K562 (cell line): ENCODE measurements around the gene TBX6. TPM values are rescaled to one million over a fixed set of nuclear protein-coding genes. Genes with fewer than 3 reads are reported as not detected.

Experiments
- ERF ChIP-seq: fragments of 450-650 bp; formaldehyde crosslinking; IDR thresholded peaks from 2 replicates; pipeline ENCODE4 v1.4.0; 2020; ENCODE audit warnings: mild to moderate bottlenecking, mixed read lengths
- EWSR1 ChIP-seq: fragments of 450-650 bp; IDR thresholded peaks from 2 replicates; pipeline ENCODE4 v1.6.1; 2018; ENCODE audit warnings: borderline replicate concordance, mild to moderate bottlenecking, low read depth, moderate library complexity; ENCODE audit not compliant: partially characterized antibody
- GABPA ChIP-seq: fragments of 200-800 bp; sonication (Bioruptor generic); conservative IDR thresholded peaks from 2 replicates; pipeline ENCODE4 v1.6.1; 2016; ENCODE audit warnings: low read depth, missing genetic modification characterization, missing compliant biosample characterization
- GMEB1 ChIP-seq: fragments of 250-450 bp; sonication (Bioruptor Pico); IDR thresholded peaks from 2 replicates; pipeline ENCODE4 v1.4.0; 2020; ENCODE audit warnings: mild to moderate bottlenecking
- GTF2A2 ChIP-seq: IDR thresholded peaks from 2 replicates; pipeline ENCODE4 v1.6.1; 2016; ENCODE audit warnings: mild to moderate bottlenecking, missing genetic modification characterization, missing compliant biosample characterization
- KAT7 ChIP-seq: sonication (generic); formaldehyde crosslinking; IDR thresholded peaks from 2 replicates; pipeline ENCODE4 v1.8.0; 2022; ENCODE audit warnings: missing genetic modification reagents, mild to moderate bottlenecking, borderline replicate concordance
- NRF1 ChIP-seq, 2 experiments: fragments of 450-650 bp; IDR thresholded peaks in 1 of 2; conservative IDR thresholded peaks in 1 of 2; 2 replicates each; pipeline ENCODE4 v1.6.1; 2014; ENCODE audit warnings: mild to moderate bottlenecking in 2 of 2
- POLR2H ChIP-seq: IDR thresholded peaks from 2 replicates; pipeline ENCODE4 v1.6.1; 2016; ENCODE audit warnings: missing genetic modification characterization, low read depth, mild to moderate bottlenecking, control low read depth, missing compliant biosample characterization, moderate library complexity
- RCOR1 ChIP-seq, 2 experiments: IDR thresholded peaks; 2 replicates each; pipeline ENCODE4 v1.6.1; 2012; ENCODE audit warnings: low read depth in 2 of 2, low read length in 2 of 2, borderline replicate concordance in 1 of 2, improper control_type of control experiment in 1 of 2
- SMAD4 ChIP-seq: fragments of 250-450 bp; sonication (Bioruptor Pico); conservative IDR thresholded peaks from 2 replicates; pipeline ENCODE4 v1.8.0; 2021; ENCODE audit warnings: inconsistent platforms, mild to moderate bottlenecking, moderate library complexity
- XRCC3 ChIP-seq: fragments of 450-650 bp; IDR thresholded peaks from 2 replicates; pipeline ENCODE4 v1.6.1; 2017; ENCODE audit warnings: mild to moderate bottlenecking, moderate library complexity
- ZBTB11 ChIP-seq, 3 experiments: fragments of 200-800 bp in 1 of 3; fragments of 250-450 bp in 1 of 3; fragments of 450-650 bp in 1 of 3; sonication (Bioruptor Pico) in 1 of 3; sonication (Bioruptor generic) in 1 of 3; formaldehyde crosslinking in 1 of 3; IDR thresholded peaks; 2 replicates each; pipeline versions ENCODE4 v1.6.1 to v1.8.0; 2016 to 2022; ENCODE audit warnings: mild to moderate bottlenecking in 2 of 3, missing genetic modification characterization in 2 of 3, missing compliant biosample characterization in 1 of 3, moderate library complexity in 1 of 3
- ZEB2 ChIP-seq: fragments of 450-650 bp; IDR thresholded peaks from 2 replicates; pipeline ENCODE4 v1.6.1; 2016
- ZNF134 ChIP-seq: fragments of 250-450 bp; sonication (Bioruptor Pico); conservative IDR thresholded peaks from 2 replicates; pipeline ENCODE4 v1.4.0; 2020
- polyA plus RNA-seq, 8 experiments: library from polyadenylated mRNA; depleted of rRNA in 4 of 8; stranded (reverse) in 5 of 8; unstranded in 3 of 8; fragments of >200 nt; fragmentation: Nextera tagmentation in 2 of 8; fragmentation: Illumina TruSeq in 1 of 8; extraction: Ambion mirVana in 2 of 8; extraction: Trizol in 1 of 8; gene quantifications; 2 replicates each; pipeline versions ENCODE4 v1.2.1 to v1.2.3, GENCODE V29; 2011 to 2014; ENCODE audit warnings: inconsistent platforms in 1 of 8, missing spikeins in 1 of 8
- total RNA-seq, 7 experiments: library from RNA; depleted of rRNA in 6 of 7; stranded (reverse); fragments of >200 nt in 6 of 7; fragmentation: Illumina TruSeq in 2 of 7; extraction: Trizol in 2 of 7; gene quantifications; 2 replicates each; pipeline versions ENCODE4 v1.2.1 to v1.2.3, GENCODE V29; 2011 to 2021; ENCODE audit warnings: low replicate concordance in 1 of 7

Gene TBX6
- total and polyA plus RNA-seq, 9 of the 15 experiments (the other 6 are each of a cell fraction or from before 2014, with no cell fraction given), result 0.07 to 0.58 (median 0.11) TPM; not detected in 2

DNA sequence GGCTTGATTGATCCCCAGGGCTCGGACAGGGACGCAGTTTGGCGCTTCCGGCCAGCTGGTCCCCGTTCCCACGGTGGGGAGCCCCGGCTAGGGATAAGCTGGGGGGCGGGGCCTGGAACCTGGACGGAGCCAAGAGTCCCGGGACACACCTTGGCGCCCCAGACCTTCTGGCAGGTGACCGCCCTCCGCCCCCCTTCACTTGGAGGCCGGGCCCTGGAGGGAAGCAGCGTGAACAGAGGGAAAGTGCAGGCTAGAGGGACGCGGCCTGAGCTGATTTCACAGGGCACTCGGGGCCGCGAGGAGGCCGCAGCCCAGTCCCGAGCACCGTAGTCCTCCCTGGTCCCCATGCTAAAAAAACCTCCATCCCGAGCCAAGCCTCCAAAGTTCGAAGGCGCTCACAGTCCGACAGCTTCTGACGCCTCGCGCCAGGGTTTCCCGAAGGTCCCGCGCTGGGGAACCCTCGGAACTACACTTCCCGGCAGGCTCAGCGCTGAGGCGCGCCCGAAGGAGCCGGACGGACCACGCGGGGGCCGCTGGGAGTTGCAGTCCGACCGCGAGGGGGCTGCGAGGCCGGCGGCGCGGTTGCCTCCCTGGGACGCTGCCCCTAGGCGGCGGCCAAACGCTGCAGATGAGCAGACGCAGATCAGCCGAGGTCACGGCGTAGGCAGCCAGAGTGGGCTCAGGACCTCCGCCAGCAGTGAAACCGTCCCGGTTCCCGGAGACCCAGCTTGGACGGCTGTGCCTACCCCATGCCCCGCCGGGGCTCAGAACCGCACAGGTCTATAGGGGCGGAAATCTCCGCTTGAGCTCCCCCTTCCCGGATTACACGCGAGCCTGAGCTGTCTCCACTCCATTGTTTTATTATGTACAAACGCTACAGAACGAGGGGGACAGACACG, at the start of gene TBX6 (continued):
- TF ChIP-seq GABPA (tag), result no peak; the same call in 1 of the 2 replicates
- no peak for TF ChIP-seq ZNF134
- TF ChIP-seq GMEB1, result peak; percentile 81
- TF ChIP-seq ERF (CRISPR knock-in tag), result 0 out of 2 replicates have a peak, but pooled peaks have one; percentile 22
- no peak for TF ChIP-seq XRCC3
- no peak for TF ChIP-seq GTF2A2 (tag)
- peak in 1 of 3 experiments; percentile 80; a peak in 2 of 6 replicates for TF ChIP-seq ZBTB11 (CRISPR knock-in tag; IDR thresholded peaks at IDR 0.05)
- TF ChIP-seq RCOR1 (IDR thresholded peaks at IDR 0.05; ENCODE audit: borderline replicate concordance in 1 of 2, low read depth in 2 of 2, low read length in 2 of 2), result peak in 1 of 2 experiments; percentile 57; a peak in 1 of 4 replicates
- no peak for TF ChIP-seq EWSR1
- peak; percentile 96; the same call in 1 of the 2 replicates for TF ChIP-seq KAT7
- peak; percentile 22; the same call in 1 of the 2 replicates for TF ChIP-seq POLR2H (tag)
- TF ChIP-seq SMAD4 (CRISPR knock-in tag), result peak; percentile 48; the same call in 1 of the 2 replicates
- TF ChIP-seq ZEB2, result no peak
- TF ChIP-seq NRF1 (conservative IDR thresholded peaks at IDR 0.05 in 1 of 2, IDR thresholded peaks at IDR 0.05 in 1 of 2), result peak; percentile 53 to 64
